NCI-H2227 (cell line): ENCODE measurements around the gene TDRD9.
A peak's percentile ranks its signal among the peaks of the same experiment; 100 is the strongest.

Source experiments
- DNase-seq: peaks from one replicate; lab custom pipeline; 2025; ENCODE audit not compliant: unreplicated experiment; lab: John Stamatoyannopoulos, UW

Gene TDRD9

DNA sequence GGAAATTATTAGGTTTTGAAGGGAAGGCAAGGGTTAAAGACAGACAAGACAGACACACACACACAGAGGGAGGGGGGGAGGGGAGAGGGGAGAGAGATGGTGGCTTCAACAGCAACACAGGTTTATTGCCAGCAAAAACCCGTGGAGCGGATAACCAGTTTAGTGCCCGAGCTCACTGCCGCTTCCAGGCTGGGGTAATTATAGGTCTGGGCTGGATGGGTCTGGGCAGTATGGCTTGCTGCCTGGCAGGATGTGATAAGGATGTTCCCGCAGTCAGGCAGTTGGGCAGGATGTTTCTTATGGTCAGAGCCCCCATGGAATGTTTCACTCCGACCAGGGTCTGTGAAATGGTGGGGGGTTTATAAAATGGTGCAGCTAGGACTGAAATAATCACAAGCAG lies 4.4 kb upstream of the TDRD9 start:
- peak; percentile 75 for DNase-seq

DNA sequence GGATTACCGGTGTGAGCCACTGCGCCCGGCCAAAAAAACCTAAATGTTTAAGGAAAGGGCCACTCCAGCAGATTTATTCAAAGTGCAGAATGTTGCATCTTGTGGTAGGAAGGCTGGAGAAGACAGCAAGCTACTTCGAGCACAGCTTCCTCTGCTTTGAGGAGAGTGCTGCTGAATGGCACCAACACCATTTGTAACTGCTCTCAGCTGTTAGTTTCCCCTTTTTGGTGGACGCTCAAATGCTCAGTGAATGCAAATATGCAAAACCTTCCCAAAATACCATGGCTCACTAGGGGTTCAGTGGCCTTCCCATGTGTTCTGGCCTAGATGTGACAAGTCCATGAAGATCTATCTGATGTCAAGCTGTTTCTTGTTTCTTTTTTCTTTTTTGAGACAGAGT lies 2.9 kb upstream of the TDRD9 start:
- DNase-seq, result no peak

DNA sequence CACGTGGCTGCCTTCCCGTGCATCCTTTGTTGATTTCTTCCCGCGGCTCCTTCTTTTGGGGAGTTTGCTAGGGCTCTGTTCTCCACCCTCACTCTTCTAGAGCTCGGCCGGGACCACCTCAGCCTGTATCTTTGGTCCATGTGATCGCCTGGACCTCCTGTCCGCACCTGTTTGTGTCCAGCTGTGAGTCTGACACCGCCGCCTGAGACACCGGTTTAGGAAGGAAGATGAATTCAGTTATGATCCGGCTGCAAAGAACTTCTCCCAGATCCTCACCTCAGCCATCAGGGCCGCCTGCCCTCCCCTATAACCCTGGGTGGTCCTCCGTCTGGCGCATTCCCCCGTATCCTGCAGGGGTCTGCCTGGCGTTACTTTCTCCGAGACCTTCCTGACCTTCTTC lies 690 bp upstream of the TDRD9 start:
- DNase-seq, result no peak

DNA sequence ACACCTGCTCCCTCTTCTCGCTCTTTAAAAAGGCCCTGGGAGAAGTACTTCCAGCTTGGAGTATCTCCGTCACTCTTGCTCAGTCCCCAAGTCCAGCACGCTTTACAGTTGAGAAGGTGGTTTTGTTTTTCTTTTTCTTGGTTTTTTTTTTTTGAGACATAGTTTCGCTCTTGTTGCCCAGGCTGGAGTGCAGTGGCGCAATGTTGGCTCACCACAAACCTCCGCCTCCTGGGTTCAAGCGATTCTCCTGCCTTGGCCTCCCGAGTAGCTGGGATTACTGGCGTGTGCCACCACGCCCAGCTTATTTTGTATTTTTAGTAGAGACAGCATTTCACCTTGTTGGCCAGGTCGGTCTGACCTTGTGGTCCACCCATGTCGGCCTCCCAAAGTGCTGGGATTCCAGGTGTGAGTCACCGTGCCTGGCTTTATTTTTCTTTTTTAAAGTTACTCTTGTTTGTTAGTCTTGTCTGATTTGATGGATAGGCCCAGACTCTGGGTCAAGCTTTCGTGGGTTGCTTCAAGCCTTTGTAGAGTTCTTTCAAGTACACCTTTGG lies 1.9 kb downstream of the TDRD9 start:
- DNase-seq, result no peak

DNA sequence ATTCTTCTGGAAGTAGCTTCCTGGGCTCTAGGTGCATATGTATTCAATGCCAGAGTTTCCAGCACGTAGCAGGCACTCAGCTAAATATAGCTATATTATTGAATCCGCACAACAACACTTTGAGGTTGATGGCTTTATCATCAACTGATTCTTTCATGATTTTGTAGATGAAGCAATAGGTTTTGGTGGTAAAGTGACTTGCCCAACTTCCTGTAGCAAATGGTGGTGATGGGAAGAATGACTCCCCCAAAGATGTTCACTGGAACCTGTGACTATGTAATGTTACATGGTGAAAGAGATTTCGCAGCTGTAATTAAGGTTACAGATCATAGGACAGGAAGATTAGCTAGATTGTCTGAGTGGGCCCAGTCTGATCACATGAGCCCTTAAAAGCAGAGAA lies 3.2 kb downstream of the TDRD9 start:
- no peak for DNase-seq

DNA sequence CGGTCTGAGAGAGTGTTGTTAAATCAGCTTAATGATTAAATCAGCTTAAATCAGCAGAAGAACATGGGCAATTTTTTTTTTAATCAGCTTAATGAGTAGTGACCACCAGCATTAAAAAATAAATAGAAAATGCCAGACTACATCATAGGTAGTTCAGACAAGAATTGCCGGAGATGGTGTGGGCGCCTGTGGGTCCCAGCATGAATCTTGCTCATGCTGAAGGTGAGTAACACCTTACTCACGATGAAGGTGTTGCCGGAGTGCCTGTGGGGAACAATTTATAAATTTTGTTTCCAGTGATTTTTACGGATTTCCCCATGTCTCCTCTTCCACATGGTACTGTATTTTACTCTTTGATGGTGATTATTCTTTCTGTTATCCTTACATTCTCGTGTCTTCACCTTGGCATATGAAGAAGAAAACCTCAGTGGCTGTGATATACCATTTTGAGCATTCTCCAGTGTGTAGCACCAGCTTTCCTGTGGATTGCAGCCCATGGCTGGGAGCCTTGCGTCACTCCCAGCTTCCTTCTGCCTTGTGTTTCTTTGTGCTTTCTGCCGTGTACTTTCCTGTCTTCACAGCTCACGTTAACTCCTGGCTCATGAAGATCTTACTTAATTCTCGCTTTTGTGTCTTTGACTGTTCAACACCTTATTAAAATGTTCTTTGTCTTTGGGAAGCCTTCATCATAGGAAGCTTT lies 4.7 kb downstream of the TDRD9 start:
- DNase-seq, result no peak

DNA sequence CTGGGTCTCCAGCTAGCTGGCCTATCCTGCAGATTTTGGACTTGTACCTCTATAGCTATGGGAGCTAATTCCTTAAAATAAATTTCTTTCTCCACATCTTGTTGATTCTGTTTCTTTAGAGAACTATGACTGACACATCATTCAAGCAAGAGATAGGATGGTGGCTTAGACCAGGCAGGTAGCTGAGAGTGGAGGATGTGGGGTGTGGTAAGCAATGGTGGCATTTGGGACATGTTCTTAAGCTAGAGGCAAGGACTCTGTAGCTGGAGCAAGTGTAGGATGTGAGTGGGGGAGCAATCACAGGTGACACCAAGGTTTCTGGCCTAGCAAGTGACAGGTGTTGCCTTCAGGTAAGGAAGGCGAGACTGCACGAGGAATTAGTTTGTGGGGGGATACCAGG lies 6.8 kb downstream of the TDRD9 start:
- no peak for DNase-seq

DNA sequence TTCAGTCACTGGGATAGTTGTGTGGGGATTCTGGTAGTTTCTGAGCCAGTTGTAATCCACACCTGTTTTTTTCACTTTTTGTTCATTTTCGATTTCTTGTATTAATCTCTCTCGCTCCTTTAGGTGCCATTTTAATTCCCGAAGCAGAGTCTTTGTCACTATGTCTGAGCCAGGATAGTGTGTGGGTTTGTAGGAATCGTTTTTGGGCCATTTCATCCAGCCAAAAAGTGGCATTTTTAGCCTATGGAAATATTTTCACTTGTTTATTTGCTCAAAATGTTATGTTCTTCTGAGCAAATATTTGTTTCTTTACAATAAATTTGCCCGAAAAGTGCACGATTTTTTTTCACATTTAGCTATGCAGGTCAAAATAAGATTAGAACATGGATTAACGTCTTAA lies 13.2 kb downstream of the TDRD9 start:
- no peak for DNase-seq

DNA sequence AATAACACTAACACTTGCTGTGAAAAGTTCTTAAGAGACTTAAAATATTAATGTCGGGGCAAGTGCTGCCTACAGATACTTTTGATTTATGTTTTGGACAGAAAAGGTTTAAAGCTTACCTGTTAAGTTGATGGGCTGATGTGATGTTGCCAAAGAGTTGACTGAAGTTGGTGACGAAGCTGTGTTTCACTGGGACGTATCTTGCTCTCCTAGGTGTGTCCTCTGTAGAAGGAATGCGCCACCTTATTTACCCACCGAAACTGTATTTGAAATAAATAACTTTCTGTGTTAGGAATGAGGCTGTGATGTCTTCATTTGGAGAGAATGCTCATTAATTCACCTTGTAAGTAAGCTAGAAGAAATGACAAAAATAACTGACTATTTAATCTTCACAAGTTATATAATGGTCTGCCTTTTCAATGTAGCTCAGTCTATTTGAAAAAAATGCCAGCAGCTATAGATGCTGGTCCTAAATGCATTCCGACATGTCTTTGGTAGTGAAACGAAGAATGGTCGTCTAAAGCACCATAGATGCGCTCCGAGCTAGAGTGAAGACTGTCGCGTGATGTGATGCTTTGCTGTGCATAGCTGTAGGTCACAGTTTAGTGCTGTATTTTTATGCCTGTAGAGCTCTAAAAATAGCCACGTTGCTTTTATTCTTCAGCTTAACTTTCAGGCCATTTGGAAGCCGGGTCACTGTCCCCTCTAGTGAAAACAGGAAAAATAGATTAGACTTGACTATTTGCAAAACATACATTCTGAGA lies 13.9 kb downstream of the TDRD9 start, which contains the start of gene RD3L:
RD3L (minus strand) TSS at position 557 of the 764 bp plus-strand sequence. CDS start 834 bp downstream, outside the sequence.
- no peak for DNase-seq

DNA sequence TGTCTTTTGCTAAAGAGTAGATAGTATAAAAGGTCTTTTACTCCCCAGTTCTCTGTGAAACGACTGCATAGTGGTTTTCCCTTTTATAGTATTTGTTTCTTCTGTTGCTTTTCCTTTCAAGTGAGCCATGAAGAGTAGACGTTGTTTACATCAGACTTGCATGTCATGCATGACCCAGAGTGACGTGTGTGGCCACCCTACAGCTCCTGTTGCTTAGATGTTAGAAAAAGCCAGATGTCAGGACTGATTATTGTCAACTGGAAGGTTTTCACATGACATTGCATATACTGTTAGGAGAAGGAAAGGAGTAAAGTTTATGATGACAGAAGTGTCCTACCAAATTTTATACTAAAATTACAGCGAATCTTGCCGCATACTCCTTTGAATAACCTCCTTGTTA lies 15.4 kb downstream of the TDRD9 start:
- no peak for DNase-seq

DNA sequence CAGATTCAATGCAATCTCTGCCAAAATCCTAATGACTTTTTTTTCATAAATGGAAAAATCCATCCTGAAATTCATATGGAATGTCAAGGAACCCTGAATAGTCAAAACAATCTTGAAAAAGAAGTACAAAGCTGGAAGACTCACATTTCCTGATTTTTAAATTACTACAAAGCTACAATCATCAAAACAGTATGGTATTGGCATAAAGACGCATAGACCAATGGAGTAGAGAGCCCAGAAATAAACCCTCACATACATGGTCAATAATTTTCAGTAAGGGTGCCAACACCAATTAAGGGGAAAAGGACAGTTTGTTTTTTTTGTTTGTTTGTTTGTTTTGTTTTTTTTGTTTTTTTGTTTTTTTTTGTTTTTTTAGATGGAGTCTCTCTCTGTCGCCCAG lies 18.7 kb downstream of the TDRD9 start:
- no peak for DNase-seq

DNA sequence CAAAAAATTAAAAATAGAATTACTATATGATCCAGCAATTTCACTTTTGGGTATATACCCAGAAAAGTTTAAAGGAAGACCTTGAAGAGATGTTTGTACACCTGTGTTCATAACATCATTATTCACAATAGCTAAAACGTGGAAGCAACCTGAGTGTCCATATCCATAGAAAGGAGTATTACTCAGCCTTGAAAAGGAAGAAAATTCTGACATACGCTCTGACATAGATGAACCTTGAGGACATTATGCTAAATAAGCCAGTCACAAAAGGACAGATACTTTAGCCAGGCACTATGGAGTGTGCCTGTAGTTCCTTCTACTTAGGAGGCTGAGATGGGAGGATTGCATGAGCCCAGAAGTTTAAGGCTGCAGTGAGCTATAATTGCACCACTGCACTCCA lies 20.2 kb downstream of the TDRD9 start:
- no peak for DNase-seq

DNA sequence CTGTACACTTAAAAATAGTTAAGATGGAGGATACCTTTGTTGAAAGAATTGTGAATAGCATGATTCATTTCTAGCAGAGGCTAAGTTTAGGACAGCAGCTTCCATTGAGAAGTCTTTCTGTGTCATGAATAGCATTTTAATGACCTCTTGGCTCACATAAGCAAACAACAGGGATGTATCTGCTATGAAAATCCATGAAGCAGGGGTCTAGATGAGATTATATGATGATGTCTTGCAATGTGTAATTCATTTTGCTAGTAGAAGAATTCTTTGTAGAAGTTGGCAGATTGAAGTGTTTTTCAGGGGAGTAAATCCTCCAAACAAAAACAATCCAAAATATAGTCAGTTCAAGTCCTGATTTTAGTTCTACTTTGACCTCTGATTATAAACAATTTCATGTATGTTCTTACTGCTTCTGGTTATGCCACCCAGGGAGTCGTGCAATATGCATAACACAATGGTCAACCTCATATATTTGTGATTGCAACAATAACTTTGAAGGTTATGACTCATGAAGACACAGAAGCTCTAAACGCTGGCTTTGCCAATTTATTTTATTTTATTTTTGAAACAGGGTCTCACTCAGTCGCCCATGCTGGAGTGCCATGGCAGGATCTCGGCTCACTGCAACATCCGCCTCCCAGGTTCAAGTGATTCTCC lies 21.0 kb downstream of the TDRD9 start:
- DNase-seq, result no peak

DNA sequence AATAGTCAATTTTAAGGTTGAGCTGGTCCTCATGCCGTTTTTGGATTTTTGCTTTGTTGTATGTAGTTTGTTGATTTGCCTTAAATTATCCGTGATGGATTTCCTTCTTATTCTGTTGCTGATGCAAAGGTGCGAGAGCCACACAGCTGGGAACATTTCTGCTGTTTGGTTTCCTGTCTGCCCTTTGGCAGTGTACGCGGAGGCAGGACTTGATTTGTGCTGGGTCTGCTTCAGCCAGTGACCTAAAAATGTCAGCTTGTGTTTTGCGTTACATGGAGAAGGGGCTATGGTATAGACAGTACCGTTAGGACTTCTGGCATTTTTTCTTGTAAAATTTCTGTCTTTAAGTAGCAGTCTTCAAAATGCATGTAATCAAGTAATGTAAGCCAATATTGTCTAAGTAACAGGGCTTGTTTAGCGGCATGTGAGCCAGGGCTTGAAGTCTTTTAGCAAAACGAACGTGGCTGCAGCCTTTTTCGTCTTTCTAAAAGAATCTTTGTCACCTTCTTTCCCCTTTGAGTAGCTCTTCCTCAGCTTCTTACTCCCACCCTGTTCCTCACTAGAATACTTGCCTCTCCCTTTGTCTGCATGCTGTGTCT lies 32.3 kb downstream of the TDRD9 start:
- no peak for DNase-seq

DNA sequence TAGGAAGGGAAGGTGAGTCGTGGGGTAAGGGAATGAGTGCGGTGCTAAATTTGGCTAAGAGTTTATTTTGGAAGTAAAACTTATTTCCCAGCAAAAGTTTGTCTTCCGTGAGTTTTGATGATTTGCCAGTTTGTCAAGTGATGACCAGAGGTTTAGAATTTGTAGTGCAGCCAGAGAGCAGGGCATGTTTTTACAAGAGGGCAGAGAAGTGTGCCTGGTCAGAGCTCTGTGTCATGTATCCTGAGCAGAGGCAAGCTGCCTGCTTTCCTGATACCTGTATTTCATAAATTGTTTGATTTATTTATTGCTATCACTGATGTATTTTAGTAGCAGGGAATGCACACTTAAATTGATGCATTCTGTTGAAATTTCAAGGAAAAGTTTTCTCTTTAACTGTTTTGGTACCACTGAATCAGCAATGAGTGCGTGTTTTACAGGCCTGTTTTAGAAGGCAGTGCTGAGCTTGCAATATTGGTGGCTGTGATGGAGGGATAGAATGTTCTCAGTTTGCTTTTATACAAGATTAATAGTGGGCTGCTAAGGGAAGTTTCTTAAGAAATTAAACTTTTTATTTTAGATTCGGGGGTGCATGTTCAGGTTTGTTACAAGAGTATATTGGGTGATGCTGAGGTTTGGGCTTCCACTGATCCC lies 33.8 kb downstream of the TDRD9 start:
- no peak for DNase-seq

DNA sequence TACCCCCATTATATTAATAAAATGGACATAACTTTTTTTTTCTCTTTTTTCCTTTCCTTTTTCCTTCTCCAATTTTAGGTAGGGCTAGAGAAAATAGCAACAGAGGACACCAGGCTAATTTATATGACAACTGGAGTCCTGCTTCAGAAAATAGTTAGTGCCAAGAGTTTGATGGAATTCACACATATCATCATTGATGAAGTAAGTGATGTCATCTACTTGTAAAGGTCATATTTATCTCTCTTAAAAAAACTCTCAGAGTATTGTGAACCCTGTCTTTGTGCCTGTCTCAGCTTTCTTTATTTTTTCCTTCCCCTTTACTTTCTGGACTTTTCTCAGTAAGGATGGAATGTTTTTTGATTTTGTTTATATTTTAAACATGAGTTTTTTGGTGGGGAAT lies 38.4 kb downstream of the TDRD9 start:
- DNase-seq, result no peak

DNA sequence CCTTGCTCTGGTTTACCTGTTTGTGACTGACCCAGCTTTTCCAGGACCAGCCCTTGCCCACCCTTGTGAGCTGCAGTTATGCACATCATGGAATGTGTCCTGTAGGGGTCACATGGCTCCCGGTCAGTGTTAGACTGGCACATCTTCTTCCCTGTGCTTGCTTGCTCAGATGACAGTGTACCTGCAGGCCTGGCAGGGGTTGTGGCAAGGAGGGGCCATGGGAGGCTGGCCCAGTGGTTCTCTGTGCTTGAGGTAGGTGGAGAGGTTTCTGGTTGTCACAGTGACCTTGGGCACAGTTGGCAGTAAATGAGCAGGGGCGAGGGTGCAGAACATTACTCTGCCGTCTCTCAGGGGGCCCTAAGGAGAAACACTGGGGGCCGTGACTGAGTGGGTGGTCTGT lies 41.7 kb downstream of the TDRD9 start:
- no peak for DNase-seq

DNA sequence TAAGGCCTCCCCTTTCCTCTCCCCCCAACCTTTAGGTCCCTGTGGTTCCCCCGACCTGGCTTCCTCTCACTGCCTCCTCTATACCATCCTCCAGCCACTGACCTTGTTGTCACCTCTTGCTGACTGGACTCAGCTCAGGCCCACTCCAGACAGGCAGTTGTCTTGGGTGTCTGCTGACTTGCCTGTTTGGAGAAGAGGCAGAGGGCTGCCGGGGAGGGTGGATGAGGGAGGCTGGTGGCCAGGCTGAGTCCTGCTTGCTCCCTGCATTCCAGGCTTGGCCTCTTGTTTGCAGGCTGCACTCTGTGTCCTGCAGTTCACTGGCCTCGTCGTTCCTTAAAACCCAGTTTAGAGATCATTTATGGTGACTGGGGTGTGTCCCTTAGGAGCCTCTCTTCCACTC lies 45.1 kb downstream of the TDRD9 start:
- DNase-seq, result no peak

DNA sequence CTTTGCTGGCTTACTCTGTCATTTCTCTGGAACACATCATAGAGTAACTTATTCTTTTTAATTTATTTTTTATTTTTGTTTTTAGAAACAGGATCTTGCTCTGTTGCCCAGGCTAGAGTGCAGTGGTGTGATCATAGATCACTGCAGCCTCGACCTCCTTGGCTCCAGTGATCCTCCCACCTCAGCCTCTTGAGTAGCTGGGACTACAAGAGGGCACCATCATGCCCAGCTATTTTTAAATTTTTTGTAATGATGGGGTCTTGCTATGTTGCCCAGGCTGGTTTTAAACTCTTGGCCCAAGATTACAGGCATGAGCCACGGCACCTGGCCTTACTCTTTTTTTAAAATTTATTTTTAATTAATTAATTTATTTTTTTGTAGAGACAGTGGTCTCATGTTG lies 46.3 kb downstream of the TDRD9 start:
- DNase-seq, result no peak

DNA sequence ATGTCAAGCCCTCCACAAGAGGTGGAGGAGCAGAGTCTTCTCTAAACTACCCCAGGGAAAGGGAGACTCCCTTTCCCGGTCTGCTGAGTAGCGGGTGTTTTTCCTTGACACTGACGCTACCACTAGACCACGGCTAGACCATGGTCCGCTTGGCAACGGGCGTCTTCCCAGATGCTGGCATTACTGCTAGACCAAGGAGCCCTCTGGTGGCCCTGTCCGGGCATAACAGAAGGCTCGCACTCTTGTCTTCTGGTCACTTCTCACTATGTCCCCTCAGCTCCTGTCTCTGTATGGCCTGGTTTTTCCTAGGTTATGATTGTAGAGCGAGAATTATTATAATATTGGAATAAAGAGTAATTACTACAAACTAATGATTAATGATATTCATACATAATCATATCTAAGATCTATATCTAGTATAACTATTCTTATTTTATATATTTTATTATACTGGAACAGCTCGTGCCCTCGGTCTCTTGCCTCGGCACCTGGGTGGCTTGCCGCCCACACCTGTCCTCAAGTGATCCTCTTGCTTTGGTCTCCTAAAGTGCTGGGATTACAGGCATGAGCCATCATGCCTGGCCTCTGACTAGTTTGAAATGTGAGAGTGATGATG lies 52.5 kb downstream of the TDRD9 start:
- DNase-seq, result peak; percentile 54

DNA sequence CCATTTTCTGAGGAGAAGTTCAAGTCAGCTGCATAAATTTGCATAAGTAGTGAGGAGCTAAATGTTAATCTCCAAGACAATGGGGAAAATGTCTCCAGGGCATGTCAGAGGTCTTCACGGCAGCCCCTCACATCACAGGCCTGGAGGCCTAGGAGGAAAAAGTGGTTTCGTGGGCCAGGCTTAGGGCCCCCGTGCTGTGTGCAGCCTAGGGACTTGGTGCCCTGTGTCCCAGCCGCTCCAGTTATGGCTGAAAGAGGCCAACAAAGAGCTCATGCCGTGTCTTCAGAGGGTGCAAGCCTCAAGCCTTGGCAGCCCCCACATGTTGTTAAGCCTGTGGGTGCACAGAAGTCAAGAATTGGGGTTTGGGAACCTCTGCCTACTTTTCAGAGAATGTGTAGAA lies 55.9 kb downstream of the TDRD9 start:
- no peak for DNase-seq
